ENCODE results near the gene UPK2.
A peak's percentile ranks its signal among the peaks of the same experiment; 100 is the strongest.
"Not testable (repeated sequence)": the region's sequence is repeated elsewhere in the genome, so short reads cannot be mapped to it uniquely, and the experiment has no call there.

UPK2 gene

DNA sequence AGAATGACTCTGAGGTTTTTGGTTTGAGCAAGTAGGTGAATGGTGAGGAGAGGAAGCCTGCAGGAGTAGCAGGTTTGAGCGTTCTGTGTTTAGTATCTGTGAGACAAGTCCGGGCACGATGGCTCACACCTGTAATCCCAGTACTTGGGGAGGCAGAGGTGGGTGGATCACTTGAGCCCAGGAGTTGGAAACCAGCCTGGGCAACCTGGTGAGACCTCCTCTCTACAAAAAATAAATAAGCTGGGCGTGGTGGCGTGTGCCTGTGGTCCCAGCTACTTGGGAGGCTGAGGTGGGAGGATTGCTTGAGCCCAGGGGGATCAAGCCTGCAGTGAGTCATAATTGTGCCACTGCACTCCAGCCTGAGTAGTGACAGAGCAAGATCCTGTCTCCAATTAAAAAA lies 32.2 kb downstream of the UPK2 start:
- no peak for DNase-seq (ENCODE audit: low spot score)

DNA sequence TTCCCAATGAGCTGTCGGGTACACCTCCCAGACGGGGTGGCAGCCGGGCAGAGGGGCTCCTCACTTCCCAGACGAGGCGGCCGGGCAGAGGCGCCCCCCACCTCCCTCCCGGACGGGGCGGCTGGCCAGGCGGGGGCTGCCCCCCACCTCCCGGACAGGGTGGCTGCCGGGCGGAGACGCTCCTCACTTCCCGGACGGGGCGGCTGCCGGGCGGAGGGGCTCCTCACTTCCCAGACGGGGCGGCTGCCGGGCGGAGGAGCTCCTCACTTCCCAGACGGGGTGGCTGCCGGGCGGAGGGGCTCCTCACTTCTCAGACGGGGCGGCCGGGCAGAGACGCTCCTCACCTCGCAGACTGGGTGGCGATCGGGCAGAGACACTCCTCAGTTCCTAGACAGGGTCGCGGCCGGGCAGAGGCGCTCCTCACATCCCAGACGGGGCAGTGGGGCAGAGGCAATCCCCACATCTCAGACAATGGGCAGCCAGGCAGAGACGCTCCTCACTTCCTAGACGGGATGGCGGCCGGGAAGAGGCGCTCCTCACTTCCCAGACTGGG lies 35.5 kb downstream of the UPK2 start:
- not testable (repeated sequence) for DNase-seq (ENCODE audit: low spot score)

- no peak for DNase-seq (ENCODE audit: low spot score)
Measured at GRCh38 chr11:118996926-118997626, 41.0 kb downstream of the UPK2 start.

- DNase-seq (ENCODE audit: low spot score): peak; percentile 93
Measured at GRCh38 chr11:118997627-118998387, 41.7 kb downstream of the UPK2 start, which contains the start of gene CENATAC. Gene CENATAC, plus strand, starts transcription at chr11:118998138. Its CDS starts 60 bp downstream, at chr11:118998198.

DNA sequence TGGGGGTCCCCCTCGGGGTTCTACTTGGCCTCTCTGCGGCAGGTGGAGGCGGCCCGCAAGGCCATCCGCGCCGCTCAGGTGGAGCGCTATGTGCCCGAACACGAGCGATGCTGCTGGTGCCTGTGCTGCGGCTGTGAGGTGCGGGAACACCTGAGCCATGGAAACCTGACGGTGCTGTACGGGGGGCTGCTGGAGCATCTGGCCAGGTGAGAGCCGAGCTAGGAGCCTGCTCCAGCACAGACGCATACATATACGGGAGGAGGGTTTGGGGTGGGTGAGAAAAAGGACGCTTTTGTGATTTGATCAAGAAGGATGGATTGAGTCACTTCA lies 42.3 kb downstream of the UPK2 start:
- DNase-seq (ENCODE audit: low spot score): no peak

DNA sequence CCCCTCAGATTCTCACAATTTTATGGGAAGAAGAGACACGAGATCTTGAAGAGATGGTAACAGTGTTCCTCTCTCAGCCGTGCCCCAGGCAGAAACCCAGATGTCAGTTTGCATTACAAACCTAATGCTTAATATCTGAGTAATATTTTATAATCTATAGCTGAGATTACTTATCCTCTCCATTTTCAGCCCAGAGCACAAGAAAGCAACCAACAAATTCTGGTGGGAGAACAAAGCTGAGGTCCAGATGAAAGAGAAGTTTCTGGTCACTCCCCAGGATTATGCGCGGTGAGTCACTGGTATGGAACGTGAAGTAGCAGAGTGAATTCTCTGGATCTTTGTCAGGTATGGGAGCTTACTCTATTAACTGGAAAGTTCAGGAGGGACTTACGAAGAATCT lies 42.7 kb downstream of the UPK2 start:
- no peak for DNase-seq (ENCODE audit: low spot score)

DNA sequence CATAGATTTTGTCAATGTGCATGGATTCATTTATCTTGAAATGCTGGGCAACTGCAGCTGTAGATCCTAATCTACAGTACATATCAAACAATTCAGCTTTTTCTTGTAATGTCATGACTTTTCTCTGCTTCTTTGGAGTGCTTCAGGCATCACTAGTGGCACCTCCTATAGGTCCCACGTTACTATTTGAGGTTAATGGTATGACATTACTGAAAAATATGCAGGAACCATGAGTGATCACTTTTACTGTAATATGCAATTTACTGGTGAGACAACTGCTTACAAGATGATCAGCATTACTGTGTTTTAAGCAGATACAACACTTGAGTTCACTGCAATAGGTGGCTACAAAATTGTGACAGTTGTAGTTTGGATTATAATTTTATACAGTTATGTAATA lies 44.8 kb downstream of the UPK2 start:
- no peak for DNase-seq (ENCODE audit: low spot score)

GRCh38 chr11:119006656-119007055 lies 50.6 kb downstream of the UPK2 start:
- no peak for DNase-seq (ENCODE audit: low spot score)

Data from left forelimb (tissue), 1 donor.